D721Med (cell line): ENCODE data around the gene SLC25A44.

Experiments used
- DNase-seq: peaks from one replicate; pipeline ENCODE4 v3.0.0; 2011; ENCODE audit warnings: low spot score; ENCODE audit not compliant: insufficient read length
- FAIRE-seq: peaks from 2 replicates; lab custom pipeline; 2011; peaks lifted over from hg19 to GRCh38; lab: Jason Lieb, UNC
- TF ChIP-seq, protein P1 (sequence below): IDR thresholded peaks from 2 replicates; pipeline ENCODE4 v1.5.1; 2012; ENCODE audit warnings: mild to moderate bottlenecking, control low read depth; ENCODE audit not compliant: insufficient read depth; ENCODE audit errors: missing control alignments

Gene SLC25A44

DNA sequence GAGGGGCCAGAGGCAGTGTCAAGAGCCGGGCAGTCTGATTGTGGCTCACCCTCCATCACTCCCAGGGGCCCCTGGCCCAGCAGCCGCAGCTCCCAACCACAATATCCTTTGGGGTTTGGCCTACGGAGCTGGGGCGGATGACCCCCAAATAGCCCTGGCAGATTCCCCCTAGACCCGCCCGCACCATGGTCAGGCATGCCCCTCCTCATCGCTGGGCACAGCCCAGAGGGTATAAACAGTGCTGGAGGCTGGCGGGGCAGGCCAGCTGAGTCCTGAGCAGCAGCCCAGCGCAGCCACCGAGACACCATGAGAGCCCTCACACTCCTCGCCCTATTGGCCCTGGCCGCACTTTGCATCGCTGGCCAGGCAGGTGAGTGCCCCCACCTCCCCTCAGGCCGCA is 48.0 kb downstream of the SLC25A44 start, which contains the start of gene BGLAP:
TSS of gene BGLAP (plus strand) at position 259 of the 400 bp plus-strand sequence. CDS start at position 307, 48 bp downstream.
- TF ChIP-seq, protein P1, sequence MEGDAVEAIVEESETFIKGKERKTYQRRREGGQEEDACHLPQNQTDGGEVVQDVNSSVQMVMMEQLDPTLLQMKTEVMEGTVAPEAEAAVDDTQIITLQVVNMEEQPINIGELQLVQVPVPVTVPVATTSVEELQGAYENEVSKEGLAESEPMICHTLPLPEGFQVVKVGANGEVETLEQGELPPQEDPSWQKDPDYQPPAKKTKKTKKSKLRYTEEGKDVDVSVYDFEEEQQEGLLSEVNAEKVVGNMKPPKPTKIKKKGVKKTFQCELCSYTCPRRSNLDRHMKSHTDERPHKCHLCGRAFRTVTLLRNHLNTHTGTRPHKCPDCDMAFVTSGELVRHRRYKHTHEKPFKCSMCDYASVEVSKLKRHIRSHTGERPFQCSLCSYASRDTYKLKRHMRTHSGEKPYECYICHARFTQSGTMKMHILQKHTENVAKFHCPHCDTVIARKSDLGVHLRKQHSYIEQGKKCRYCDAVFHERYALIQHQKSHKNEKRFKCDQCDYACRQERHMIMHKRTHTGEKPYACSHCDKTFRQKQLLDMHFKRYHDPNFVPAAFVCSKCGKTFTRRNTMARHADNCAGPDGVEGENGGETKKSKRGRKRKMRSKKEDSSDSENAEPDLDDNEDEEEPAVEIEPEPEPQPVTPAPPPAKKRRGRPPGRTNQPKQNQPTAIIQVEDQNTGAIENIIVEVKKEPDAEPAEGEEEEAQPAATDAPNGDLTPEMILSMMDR, result no peak
- no peak for DNase-seq
- FAIRE-seq, result no peak

DNA sequence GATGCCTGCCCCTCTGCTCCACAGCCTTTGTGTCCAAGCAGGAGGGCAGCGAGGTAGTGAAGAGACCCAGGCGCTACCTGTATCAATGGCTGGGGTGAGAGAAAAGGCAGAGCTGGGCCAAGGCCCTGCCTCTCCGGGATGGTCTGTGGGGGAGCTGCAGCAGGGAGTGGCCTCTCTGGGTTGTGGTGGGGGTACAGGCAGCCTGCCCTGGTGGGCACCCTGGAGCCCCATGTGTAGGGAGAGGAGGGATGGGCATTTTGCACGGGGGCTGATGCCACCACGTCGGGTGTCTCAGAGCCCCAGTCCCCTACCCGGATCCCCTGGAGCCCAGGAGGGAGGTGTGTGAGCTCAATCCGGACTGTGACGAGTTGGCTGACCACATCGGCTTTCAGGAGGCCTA is 48.8 kb downstream of the SLC25A44 start:
- FAIRE-seq (no peak), DNase-seq (no peak)
- TF ChIP-seq, protein P1, result no peak

DNA sequence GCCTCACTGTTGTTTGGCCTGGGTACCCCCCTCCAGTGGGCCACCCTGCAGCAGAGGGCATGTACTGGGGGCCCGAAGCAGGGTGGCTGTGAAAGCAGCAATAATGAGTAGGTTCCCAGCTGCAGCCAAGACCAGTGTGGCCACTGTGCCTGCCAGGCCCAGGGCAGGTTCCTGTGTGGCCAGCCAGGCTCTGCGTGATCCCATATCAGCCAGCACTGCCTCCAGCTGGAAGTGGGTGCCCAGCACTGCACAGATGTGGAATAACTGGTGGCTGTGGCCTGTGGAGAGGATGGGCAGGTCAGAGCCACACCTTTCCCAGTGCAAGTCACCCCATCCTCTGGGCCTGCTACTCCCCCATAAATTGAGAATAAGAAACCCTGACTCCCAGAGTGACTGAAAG is 50.2 kb downstream of the SLC25A44 start:
- DNase-seq (no peak), FAIRE-seq (no peak)
- TF ChIP-seq, protein P1, result no peak

DNA sequence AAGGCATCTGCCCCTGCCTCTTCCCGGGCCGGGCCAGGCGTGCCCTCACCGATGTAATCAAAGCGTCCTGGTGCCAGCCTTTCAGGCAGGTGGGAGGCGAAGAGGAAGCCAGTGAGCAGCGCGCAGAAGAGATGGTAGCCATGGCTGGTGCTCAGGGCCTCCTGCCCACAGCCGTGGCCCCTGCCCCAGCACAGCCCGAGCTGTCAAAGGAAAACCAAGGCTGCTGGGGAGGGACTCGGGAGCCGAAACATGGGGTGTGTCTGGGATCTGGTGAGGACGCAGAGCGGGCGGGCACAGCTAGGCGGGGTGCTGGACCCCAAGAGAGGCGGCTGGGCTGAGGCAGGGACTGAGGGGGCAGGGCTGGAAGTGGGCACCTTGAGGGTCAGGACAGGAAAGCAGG is 50.8 kb downstream of the SLC25A44 start:
- FAIRE-seq, result no peak
- no peak for DNase-seq
- TF ChIP-seq, protein P1, result no peak

DNA sequence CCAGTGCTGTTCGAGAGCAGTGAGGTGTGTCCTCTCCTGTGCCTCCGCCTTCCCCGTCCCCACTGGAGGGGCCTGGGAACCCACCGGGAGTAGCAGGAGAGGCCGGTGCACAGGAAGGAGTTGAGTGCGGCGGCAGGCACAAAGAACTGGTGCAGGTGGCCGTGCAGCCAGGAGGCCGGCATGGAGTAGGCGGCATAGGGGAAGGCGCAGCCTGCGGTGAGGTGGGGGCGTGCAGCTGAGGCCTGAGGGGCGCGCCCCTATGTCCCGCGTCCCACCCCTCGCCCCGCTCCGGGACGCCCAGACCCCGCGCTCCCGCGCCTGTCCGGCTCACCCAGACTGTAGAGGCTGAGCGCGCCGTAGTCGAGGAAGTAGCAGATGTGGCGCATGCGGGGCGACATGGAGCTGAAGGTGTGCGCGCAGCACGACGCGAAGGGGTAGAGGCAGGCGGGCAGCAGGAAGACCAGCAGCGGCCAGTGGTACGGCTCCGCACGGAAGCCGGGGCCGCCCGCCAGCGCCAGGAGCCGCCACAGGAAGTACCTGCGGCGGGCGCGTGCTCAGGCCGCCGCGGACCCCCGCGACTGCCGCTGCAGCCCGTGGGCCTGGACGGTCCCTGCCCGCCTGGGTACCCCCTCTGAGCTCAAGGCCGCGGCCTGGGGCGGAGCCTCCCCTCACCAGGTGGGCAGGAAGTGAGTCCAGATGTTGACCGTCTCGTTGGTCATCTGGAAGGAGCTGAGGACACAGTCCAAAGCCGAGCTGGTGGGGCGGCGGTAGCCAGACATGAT is 51.7 kb downstream of the SLC25A44 start:
- TF ChIP-seq, protein P1, result no peak
- FAIRE-seq (no peak), DNase-seq (no peak)

DNA sequence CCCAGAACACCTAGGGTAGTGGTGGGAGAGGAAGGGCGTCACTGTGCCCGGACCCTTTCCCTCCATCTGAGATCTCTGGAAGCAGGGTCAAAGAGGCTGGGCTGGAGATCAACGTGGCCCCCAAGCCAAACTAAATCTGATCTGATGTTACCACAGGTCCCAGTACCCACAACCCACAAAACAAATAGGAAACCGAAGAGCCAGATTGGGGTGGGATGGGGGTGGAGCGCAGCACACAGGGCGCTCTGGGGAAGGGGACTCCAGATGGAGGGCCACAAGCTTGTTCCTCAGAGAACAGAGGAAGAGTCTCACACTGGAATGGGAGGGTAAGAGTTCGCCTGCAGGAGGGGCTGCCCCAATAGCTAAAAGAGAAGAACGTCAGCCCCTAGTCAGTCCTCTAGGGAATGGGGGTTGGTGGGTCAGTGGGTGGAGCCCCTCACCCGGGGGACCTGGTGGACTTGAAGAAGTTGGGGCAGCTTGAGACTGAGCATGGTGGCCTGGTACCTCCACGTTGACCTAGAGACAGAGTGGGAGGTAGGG is 52.4 kb downstream of the SLC25A44 start:
- TF ChIP-seq, protein P1, result no peak
- DNase-seq, result no peak
- FAIRE-seq, result no peak
